ENCODE results near the gene SRGN.

The SRGN gene

GRCh38 chr10:69048103-69048502, 39.8 kb upstream of the SRGN start:
- DNase-seq (ENCODE audit: low read depth in 1 of 2, low spot score in 1 of 2) = peak; percentile 94
- no peaks in the 10 kb centered on the region for H3K27me3 ChIP-seq (ENCODE audit: insufficient read depth, poor library complexity, severe bottlenecking)
- TF ChIP-seq REST (IDR thresholded peaks at IDR 0.05; ENCODE audit: insufficient replicate concordance, low read depth) = no peak
- peak; percentile 73 for TF ChIP-seq POLR2AphosphoS5 (IDR thresholded peaks at IDR 0.05; ENCODE audit: low read depth)
- peak; percentile 78; the same call in 1 of the 2 replicates for TF ChIP-seq SPI1 (IDR thresholded peaks at IDR 0.05; ENCODE audit: borderline replicate concordance, low read depth)
- TF ChIP-seq GABPA (IDR thresholded peaks at IDR 0.05; ENCODE audit: low read depth) = no peak
- no peak overlapping the region for H3K4me3 ChIP-seq (replicated peaks; ENCODE audit: insufficient read depth, low read length)
- H3K27ac ChIP-seq (replicated peaks) = peak overlapping the region; percentile 97

- Histone ChIP-seq H3K27ac (replicated peaks) (peak overlapping the region; percentile 97), H3K27me3 (ENCODE audit: insufficient read depth, poor library complexity, severe bottlenecking) (no peaks in the 10 kb centered on the region), H3K4me3 (replicated peaks; ENCODE audit: insufficient read depth, low read length) (no peak overlapping the region)
- TF ChIP-seq GABPA (IDR thresholded peaks at IDR 0.05; ENCODE audit: low read depth) (no peak), REST (IDR thresholded peaks at IDR 0.05; ENCODE audit: insufficient replicate concordance, low read depth) (no peak), CTCF (IDR thresholded peaks at IDR 0.05; ENCODE audit: insufficient read depth, low read length) (no peak), SPI1 (IDR thresholded peaks at IDR 0.05; ENCODE audit: borderline replicate concordance, low read depth) (peak; percentile 100), POLR2AphosphoS5 (IDR thresholded peaks at IDR 0.05; ENCODE audit: low read depth) (0 out of 2 replicates have a peak, but pooled peaks have one; percentile 28)
- DNase-seq (ENCODE audit: low read depth in 1 of 2, low spot score in 1 of 2) = peak in 1 of 2 experiments; percentile 86
Measured at GRCh38 chr10:69049566-69049961, 38.3 kb upstream of the SRGN start.

- Histone ChIP-seq H3K27ac (replicated peaks) (peak overlapping the region; percentile 19; the same call in 1 of the 2 replicates), H3K27me3 (ENCODE audit: insufficient read depth, poor library complexity, severe bottlenecking) (no peaks in the 10 kb centered on the region), H3K4me3 (replicated peaks; ENCODE audit: insufficient read depth, low read length) (no peak overlapping the region)
- DNase-seq (ENCODE audit: low read depth in 1 of 2, low spot score in 1 of 2) = peak; percentile 65 to 80
- TF ChIP-seq REST (IDR thresholded peaks at IDR 0.05; ENCODE audit: insufficient replicate concordance, low read depth) (no peak), SPI1 (IDR thresholded peaks at IDR 0.05; ENCODE audit: borderline replicate concordance, low read depth) (no peak), POLR2AphosphoS5 (IDR thresholded peaks at IDR 0.05; ENCODE audit: low read depth) (no peak), GABPA (IDR thresholded peaks at IDR 0.05; ENCODE audit: low read depth) (no peak), CTCF (IDR thresholded peaks at IDR 0.05; ENCODE audit: insufficient read depth, low read length) (no peak)
Measured at GRCh38 chr10:69051303-69051702, 36.6 kb upstream of the SRGN start.

Measured in HL-60 (cell line).